ENCODE results near the gene STEAP4. TPM values are rescaled to one million over a fixed set of nuclear protein-coding genes. Genes with fewer than 3 reads are reported as not detected.
"Not testable (repeated sequence)": the region's sequence is repeated elsewhere in the genome, so short reads cannot be mapped to it uniquely, and the experiment has no call there.

STEAP4 gene
- total RNA-seq, 1 donor from 2014 or later = not detected

DNA sequence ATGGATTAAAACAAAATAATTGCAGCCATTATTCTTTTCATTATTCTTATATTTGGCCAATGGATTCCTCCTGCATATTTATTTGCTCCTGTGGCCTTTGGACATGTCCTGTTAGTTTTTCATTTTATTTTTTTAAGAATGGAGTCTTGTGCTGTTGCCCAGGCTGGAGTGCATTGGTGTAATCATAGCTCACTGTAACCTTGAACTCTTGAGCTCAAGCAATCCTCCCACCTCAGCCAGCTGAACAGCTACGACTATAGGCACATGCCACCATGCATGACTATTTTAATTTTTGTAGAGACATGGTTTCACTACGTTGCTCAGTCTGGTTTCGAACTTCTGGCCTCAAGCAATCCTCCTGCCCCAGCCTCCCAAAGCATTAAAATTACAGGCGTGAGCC is 44.1 kb downstream of the STEAP4 start:
- no peak for DNase-seq (ENCODE audit: low read depth, low spot score)
- Mint-ChIP-seq H3K27ac (ENCODE audit: unreplicated experiment) (no peak overlapping the region), H3K27me3 (ENCODE audit: low read depth) (no peaks in the 10 kb centered on the region), H3K36me3 (ENCODE audit: low read depth) (peaks cover 7% of the 10 kb centered on the region), H3K4me3 (no peak overlapping the region), H3K9me3 (peaks cover 5% of the 10 kb centered on the region), H3K4me1 (no peaks in the 10 kb centered on the region)
- no peak for TF ChIP-seq CTCF (conservative IDR thresholded peaks at IDR 0.05)

GRCh38 chr7:88260719-88261118 is 46.0 kb downstream of the STEAP4 start:
- Mint-ChIP-seq H3K4me3 (no peak overlapping the region), H3K9me3 (peaks cover 3% of the 10 kb centered on the region), H3K4me1 (no peaks in the 10 kb centered on the region), H3K27me3 (ENCODE audit: low read depth) (no peaks in the 10 kb centered on the region), H3K36me3 (ENCODE audit: low read depth) (peaks cover 3% of the 10 kb centered on the region), H3K27ac (ENCODE audit: unreplicated experiment) (no peak overlapping the region)
- no peak for TF ChIP-seq CTCF (conservative IDR thresholded peaks at IDR 0.05)
- no peak for DNase-seq (ENCODE audit: low read depth, low spot score)

DNA sequence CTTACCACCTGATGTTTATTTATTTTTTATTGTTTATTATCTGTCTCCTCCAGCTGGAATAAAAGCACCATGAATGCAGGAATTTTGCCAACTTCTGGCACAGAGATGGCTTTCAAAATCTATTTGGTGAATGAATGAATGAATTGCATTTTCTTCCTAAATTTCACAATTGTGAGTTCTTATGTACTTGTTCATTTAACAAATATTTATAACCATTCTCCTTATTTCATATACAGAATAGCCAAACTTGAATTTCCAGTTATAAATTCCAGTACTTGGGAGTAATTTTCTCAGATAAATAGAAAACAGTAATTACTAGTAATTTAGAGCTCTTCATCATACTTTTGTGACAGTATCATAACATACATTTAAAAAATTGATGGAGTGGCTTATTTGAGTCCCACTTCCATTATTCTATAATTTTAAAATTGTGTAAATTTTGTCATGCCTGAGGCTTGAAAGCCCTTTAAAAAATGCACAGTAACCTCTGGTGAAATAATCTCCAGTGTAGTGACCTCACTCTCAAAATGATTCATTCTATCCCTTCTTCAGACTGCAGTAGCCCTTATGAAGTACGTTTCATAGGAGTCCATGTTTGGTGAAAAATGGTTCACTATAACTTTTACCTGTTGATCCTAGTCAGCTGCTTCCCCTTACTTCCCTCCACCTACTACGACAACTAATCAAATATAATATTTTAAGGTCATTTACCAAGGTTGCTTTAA is 46.9 kb downstream of the STEAP4 start:
- TF ChIP-seq CTCF (conservative IDR thresholded peaks at IDR 0.05) = no peak
- Mint-ChIP-seq H3K9me3 (peaks cover 3% of the 10 kb centered on the region), H3K36me3 (ENCODE audit: low read depth) (peaks cover 3% of the 10 kb centered on the region), H3K4me1 (no peaks in the 10 kb centered on the region), H3K27me3 (ENCODE audit: low read depth) (no peaks in the 10 kb centered on the region), H3K27ac (ENCODE audit: unreplicated experiment) (no peak overlapping the region), H3K4me3 (no peak overlapping the region)
- DNase-seq (ENCODE audit: low read depth, low spot score) = no peak

- not testable (repeated sequence) for H3K27ac Mint-ChIP-seq (ENCODE audit: unreplicated experiment); H3K4me1 Mint-ChIP-seq; H3K27me3 Mint-ChIP-seq (ENCODE audit: low read depth); H3K36me3 Mint-ChIP-seq (ENCODE audit: low read depth); DNase-seq (ENCODE audit: low read depth, low spot score); H3K4me3 Mint-ChIP-seq; H3K9me3 Mint-ChIP-seq
Measured at GRCh38 chr7:88258296-88258695, 48.4 kb downstream of the STEAP4 start.

- no peak for DNase-seq (ENCODE audit: low read depth, low spot score)
- no peak for TF ChIP-seq CTCF (conservative IDR thresholded peaks at IDR 0.05)
- peaks cover 9% of the 10 kb centered on the region for H3K9me3 Mint-ChIP-seq
- no peaks in the 10 kb centered on the region for H3K27me3 Mint-ChIP-seq (ENCODE audit: low read depth)
- H3K4me3 Mint-ChIP-seq = no peak overlapping the region
- H3K4me1 Mint-ChIP-seq = no peaks in the 10 kb centered on the region
- H3K36me3 Mint-ChIP-seq (ENCODE audit: low read depth) = peaks cover 3% of the 10 kb centered on the region
- H3K27ac Mint-ChIP-seq (ENCODE audit: unreplicated experiment) = no peak overlapping the region
Measured at GRCh38 chr7:88256906-88257305, 49.8 kb downstream of the STEAP4 start.

DNA sequence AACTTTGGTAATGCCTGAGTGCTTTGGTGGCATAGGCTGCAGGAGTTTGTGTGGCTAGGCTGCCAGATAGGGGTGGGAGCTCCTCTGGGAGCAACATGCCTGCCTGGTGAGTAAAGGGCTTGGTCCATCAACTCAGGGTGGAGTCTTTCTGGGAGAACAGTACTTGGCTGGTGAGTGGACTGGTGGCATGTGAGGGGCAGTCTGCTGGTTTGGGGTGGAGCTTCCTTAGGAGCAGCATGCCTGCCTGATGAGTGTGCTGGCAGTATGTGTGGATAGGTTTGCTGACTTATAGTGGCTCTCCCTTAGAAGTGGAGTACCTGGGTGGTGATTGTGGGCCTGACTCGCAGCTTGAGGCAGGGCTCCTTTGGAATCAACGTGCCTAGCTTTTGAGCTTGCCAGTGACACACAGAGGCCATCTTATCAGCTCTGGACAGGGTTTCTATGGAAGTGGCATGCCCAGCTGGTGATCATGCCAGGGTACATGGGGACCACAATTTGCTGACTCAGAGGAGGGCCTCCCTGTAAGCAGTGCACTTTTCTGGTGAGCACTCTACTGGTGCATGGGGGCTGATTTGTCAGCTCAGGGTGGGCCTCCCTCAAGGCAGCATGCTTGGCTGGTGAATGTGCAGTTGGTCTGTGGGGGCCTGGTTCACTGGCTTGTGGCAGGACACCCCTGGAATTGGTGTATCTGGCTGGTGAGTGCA is 51.8 kb downstream of the STEAP4 start:
- Mint-ChIP-seq H3K9me3 (peaks cover 17% of the 10 kb centered on the region), H3K4me1 (no peaks in the 10 kb centered on the region), H3K4me3 (no peak overlapping the region), H3K36me3 (ENCODE audit: low read depth) (peaks cover 3% of the 10 kb centered on the region), H3K27me3 (ENCODE audit: low read depth) (no peaks in the 10 kb centered on the region), H3K27ac (ENCODE audit: unreplicated experiment) (no peak overlapping the region)
- TF ChIP-seq CTCF (conservative IDR thresholded peaks at IDR 0.05) = no peak
- no peak for DNase-seq (ENCODE audit: low read depth, low spot score)
